H7 (cell line): ENCODE data around the gene EIF2S2. TPM values are rescaled to one million over a fixed set of nuclear protein-coding genes. Genes with fewer than 3 reads are reported as not detected.

ENCODE experiments used
- DNase-seq: peaks from one replicate; pipeline ENCODE4 v3.0.0; 2012
- H3K27me3 ChIP-seq: 2 replicates; pipeline ENCODE4 v1.6.0; 2011; ENCODE audit warnings: mild to moderate bottlenecking, low read length; ENCODE audit not compliant: control insufficient read depth, insufficient read depth
- H3K36me3 ChIP-seq: replicated peaks from 2 replicates; pipeline ENCODE4 v1.5.1; 2011; ENCODE audit warnings: low read length; ENCODE audit not compliant: control insufficient read depth, insufficient read depth
- H3K4me3 ChIP-seq: 2 replicates; pipeline ENCODE4 v1.5.1; 2011; ENCODE audit warnings: low read depth, mild to moderate bottlenecking, control low read depth, low read length, moderate library complexity; ENCODE audit not compliant: insufficient read depth
- total RNA-seq: library from RNA; depleted of rRNA; stranded (reverse); fragments of >200 nt; shearing (Covaris generic); gene quantifications from 2 replicates; pipeline ENCODE4 v1.2.3, GENCODE V29; 2014

The EIF2S2 gene
- total RNA-seq, 1 experiment from 2014 or later, result 106 TPM

GRCh38 chr20:34088305-34089174 lies 23.5 kb downstream of the EIF2S2 start:
- DNase-seq, result no peak
- Histone ChIP-seq H3K27me3 (no peaks in the 10 kb centered on the region), H3K4me3 (no peak overlapping the region), H3K36me3 (peaks cover 37% of the 10 kb centered on the region)

- no peak for DNase-seq
- peaks cover 26% of the 10 kb centered on the region for H3K36me3 ChIP-seq
- no peak overlapping the region for H3K4me3 ChIP-seq
- H3K27me3 ChIP-seq, result no peaks in the 10 kb centered on the region
Observed at GRCh38 chr20:34085544-34086040, 26.5 kb downstream of the EIF2S2 start.

- no peak for DNase-seq
- Histone ChIP-seq H3K4me3 (no peak overlapping the region), H3K36me3 (peaks cover 22% of the 10 kb centered on the region), H3K27me3 (no peaks in the 10 kb centered on the region)
Observed at GRCh38 chr20:34084227-34084923, 27.7 kb downstream of the EIF2S2 start.

- H3K36me3 ChIP-seq, result peaks cover 19% of the 10 kb centered on the region
- no peak overlapping the region for H3K4me3 ChIP-seq
- DNase-seq, result no peak
- no peaks in the 10 kb centered on the region for H3K27me3 ChIP-seq
Observed at GRCh38 chr20:34083781-34084180, 28.3 kb downstream of the EIF2S2 start.

- H3K36me3 ChIP-seq, result peaks cover 16% of the 10 kb centered on the region
- H3K27me3 ChIP-seq, result no peaks in the 10 kb centered on the region
- H3K4me3 ChIP-seq, result no peak overlapping the region
- DNase-seq, result no peak
Observed at GRCh38 chr20:34083137-34083536, 28.9 kb downstream of the EIF2S2 start.

GRCh38 chr20:34082232-34082887 lies 29.7 kb downstream of the EIF2S2 start:
- no peaks in the 10 kb centered on the region for H3K27me3 ChIP-seq
- no peak overlapping the region for H3K4me3 ChIP-seq
- H3K36me3 ChIP-seq, result peaks cover 19% of the 10 kb centered on the region
- DNase-seq, result no peak

- Histone ChIP-seq H3K4me3 (no peak overlapping the region), H3K36me3 (peaks cover 24% of the 10 kb centered on the region), H3K27me3 (no peaks in the 10 kb centered on the region)
- DNase-seq, result no peak
Observed at GRCh38 chr20:34079818-34080217, 32.2 kb downstream of the EIF2S2 start.

- no peaks in the 10 kb centered on the region for H3K27me3 ChIP-seq
- no peak overlapping the region for H3K4me3 ChIP-seq
- H3K36me3 ChIP-seq, result peaks cover 24% of the 10 kb centered on the region
- no peak for DNase-seq
Observed at GRCh38 chr20:34078540-34078939, 33.5 kb downstream of the EIF2S2 start.

- H3K27me3 ChIP-seq, result no peaks in the 10 kb centered on the region
- no peak for DNase-seq
- H3K4me3 ChIP-seq, result no peak overlapping the region
- H3K36me3 ChIP-seq, result peaks cover 23% of the 10 kb centered on the region
Observed at GRCh38 chr20:34076952-34077351, 35.1 kb downstream of the EIF2S2 start.

- Histone ChIP-seq H3K4me3 (no peak overlapping the region), H3K27me3 (no peaks in the 10 kb centered on the region), H3K36me3 (peaks cover 19% of the 10 kb centered on the region)
- DNase-seq, result peak; percentile 76
Observed at GRCh38 chr20:34075647-34076046, 36.4 kb downstream of the EIF2S2 start.

GRCh38 chr20:34074101-34074760 lies 37.8 kb downstream of the EIF2S2 start:
- no peak overlapping the region for H3K4me3 ChIP-seq
- H3K36me3 ChIP-seq, result peaks cover 15% of the 10 kb centered on the region
- H3K27me3 ChIP-seq, result no peaks in the 10 kb centered on the region
- no peak for DNase-seq

- Histone ChIP-seq H3K36me3 (peaks cover 7% of the 10 kb centered on the region; the same call in 1 of the 2 replicates), H3K4me3 (no peak overlapping the region), H3K27me3 (no peaks in the 10 kb centered on the region)
- no peak for DNase-seq
Observed at GRCh38 chr20:34072778-34073177, 39.3 kb downstream of the EIF2S2 start.

- Histone ChIP-seq H3K4me3 (no peak overlapping the region), H3K27me3 (no peaks in the 10 kb centered on the region), H3K36me3 (peaks cover 4% of the 10 kb centered on the region; the same call in 1 of the 2 replicates)
- DNase-seq, result no peak
Observed at GRCh38 chr20:34072076-34072475, 40.0 kb downstream of the EIF2S2 start.

GRCh38 chr20:34070859-34071258 lies 41.2 kb downstream of the EIF2S2 start:
- no peaks in the 10 kb centered on the region for H3K27me3 ChIP-seq
- H3K4me3 ChIP-seq, result no peak overlapping the region
- no peak for DNase-seq
- H3K36me3 ChIP-seq, result no peaks in the 10 kb centered on the region; the same call in 1 of the 2 replicates
